ENCODE measurements around the gene PGLYRP2.

- no peak for TF ChIP-seq EZH2 (IDR thresholded peaks at IDR 0.05; ENCODE audit: low read length, unreplicated experiment)
- no peak for TF ChIP-seq EZH2phosphoT487 (IDR thresholded peaks at IDR 0.05; ENCODE audit: borderline replicate concordance, low read length)
- TF ChIP-seq CTCF (conservative IDR thresholded peaks at IDR 0.05; ENCODE audit: low read depth, low read length) = no peak
These were observed 57.5 kb downstream of the PGLYRP2 start for GRCh38 chr19:15421721-15422260.

All from PC-3 (cell line).